ENCODE data around the gene SYNE2. TPM values are rescaled to one million over a fixed set of nuclear protein-coding genes. Genes with fewer than 3 reads are reported as not detected.

Gene SYNE2
- total RNA-seq, 1 experiment from 2014 or later = 48.5 TPM

GRCh38 chr14:64245491-64245890 is 392.7 kb downstream of the SYNE2 start:
- H3K4me1 Mint-ChIP-seq (ENCODE audit: low read depth, unreplicated experiment) = no peaks in the 10 kb centered on the region
- no peaks in the 10 kb centered on the region for H3K36me3 Mint-ChIP-seq (ENCODE audit: insufficient read depth, unreplicated experiment)
- Histone ChIP-seq H3K4me3 (ENCODE audit: low read depth, low read length) (no peak overlapping the region), H3K36me3 (ENCODE audit: control insufficient read depth, insufficient read depth, low read length) (no peaks in the 10 kb centered on the region), H3K4me1 (no peaks in the 10 kb centered on the region), H3K27me3 (replicated peaks; ENCODE audit: control insufficient read depth, insufficient read depth, low read length) (no peaks in the 10 kb centered on the region), H3K9me3 (no peaks in the 10 kb centered on the region)
- ChIA-PET CTCF (no interaction called here), POLR2A (no interaction called here)
- no peak overlapping the region for H3K27ac Mint-ChIP-seq (ENCODE audit: unreplicated experiment)
- no TSS peak for BruUV-seq (replicated peaks)
- intact Hi-C loops (cut with micrococcal nuclease; ENCODE audit: unreplicated experiment) = no loop called here
- H3K27me3 Mint-ChIP-seq (ENCODE audit: insufficient read depth, unreplicated experiment) = peaks cover 4% of the 10 kb centered on the region
- no peak for DNase-seq
- H3K4me3 Mint-ChIP-seq (ENCODE audit: unreplicated experiment) = no peak overlapping the region
- no peaks in the 10 kb centered on the region for H3K9me3 Mint-ChIP-seq (ENCODE audit: unreplicated experiment)
- no peak for TF ChIP-seq CTCF (IDR thresholded peaks at IDR 0.05; ENCODE audit: insufficient read depth in 1 of 2, low read depth in 1 of 2, low read length in 1 of 2, severe bottlenecking in 1 of 2, unreplicated experiment in 1 of 2)

DNA sequence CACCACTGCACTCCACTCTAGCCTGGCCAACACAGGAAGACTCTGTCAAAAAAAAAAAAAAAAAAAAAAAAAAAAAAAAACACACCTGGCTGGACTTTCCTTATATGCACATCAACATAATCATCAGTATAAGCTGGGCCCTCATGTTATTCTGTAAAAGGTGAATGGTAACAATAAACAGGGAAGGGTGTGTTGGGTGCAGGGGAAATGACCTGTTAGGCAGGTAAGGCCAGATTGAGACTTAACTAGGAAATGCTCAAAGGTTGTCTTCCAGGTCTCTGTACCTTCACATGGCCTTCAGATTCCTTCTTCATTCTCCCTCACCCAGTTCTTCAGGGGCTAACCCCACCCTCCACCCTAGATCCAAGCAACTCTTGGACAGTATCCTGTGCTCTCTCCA is 393.9 kb downstream of the SYNE2 start:
- peak overlapping the region; percentile 39 for H3K27ac Mint-ChIP-seq (ENCODE audit: unreplicated experiment)
- TF ChIP-seq CTCF (IDR thresholded peaks at IDR 0.05; ENCODE audit: insufficient read depth in 1 of 2, low read depth in 1 of 2, low read length in 1 of 2, severe bottlenecking in 1 of 2, unreplicated experiment in 1 of 2) = no peak
- BruUV-seq (replicated peaks) = no TSS peak
- no peaks in the 10 kb centered on the region for H3K9me3 ChIP-seq
- H3K4me3 ChIP-seq (ENCODE audit: low read depth, low read length) = no peak overlapping the region
- H3K4me1 Mint-ChIP-seq (ENCODE audit: low read depth, unreplicated experiment) = no peaks in the 10 kb centered on the region
- no peaks in the 10 kb centered on the region for H3K36me3 Mint-ChIP-seq (ENCODE audit: insufficient read depth, unreplicated experiment)
- H3K4me1 ChIP-seq = no peaks in the 10 kb centered on the region
- H3K4me3 Mint-ChIP-seq (ENCODE audit: unreplicated experiment) = no peak overlapping the region
- ChIA-PET POLR2A (no interaction called here), CTCF (interaction anchor here (0.6 kb wide), 1 partner anchor 33 kb away, joined by 5 read pairs; no protein-coding TSS in a partner anchor)
- no peaks in the 10 kb centered on the region for H3K27me3 ChIP-seq (replicated peaks; ENCODE audit: control insufficient read depth, insufficient read depth, low read length)
- intact Hi-C loops (cut with micrococcal nuclease; ENCODE audit: unreplicated experiment) = no loop called here
- no peaks in the 10 kb centered on the region for H3K9me3 Mint-ChIP-seq (ENCODE audit: unreplicated experiment)
- peaks cover 4% of the 10 kb centered on the region for H3K27me3 Mint-ChIP-seq (ENCODE audit: insufficient read depth, unreplicated experiment)
- no peak for DNase-seq
- no peaks in the 10 kb centered on the region for H3K36me3 ChIP-seq (ENCODE audit: control insufficient read depth, insufficient read depth, low read length)

- H3K4me1 Mint-ChIP-seq (ENCODE audit: low read depth, unreplicated experiment) = no peaks in the 10 kb centered on the region
- intact Hi-C loops (cut with micrococcal nuclease; ENCODE audit: unreplicated experiment) = no loop called here
- DNase-seq = no peak
- CTCF ChIA-PET = interaction anchor here (0.6 kb wide), 1 partner anchor 33 kb away, joined by 5 read pairs; no protein-coding TSS in a partner anchor
- H3K27ac Mint-ChIP-seq (ENCODE audit: unreplicated experiment) = no peak overlapping the region
- H3K4me1 ChIP-seq = no peaks in the 10 kb centered on the region
- BruUV-seq (replicated peaks) = no TSS peak
- H3K36me3 ChIP-seq (ENCODE audit: control insufficient read depth, insufficient read depth, low read length) = no peaks in the 10 kb centered on the region
- no peaks in the 10 kb centered on the region for H3K27me3 ChIP-seq (replicated peaks; ENCODE audit: control insufficient read depth, insufficient read depth, low read length)
- H3K9me3 ChIP-seq = no peaks in the 10 kb centered on the region
- no peak for TF ChIP-seq CTCF (IDR thresholded peaks at IDR 0.05; ENCODE audit: insufficient read depth in 1 of 2, low read depth in 1 of 2, low read length in 1 of 2, severe bottlenecking in 1 of 2, unreplicated experiment in 1 of 2)
- H3K4me3 ChIP-seq (ENCODE audit: low read depth, low read length) = no peak overlapping the region
- H3K9me3 Mint-ChIP-seq (ENCODE audit: unreplicated experiment) = no peaks in the 10 kb centered on the region
- H3K36me3 Mint-ChIP-seq (ENCODE audit: insufficient read depth, unreplicated experiment) = no peaks in the 10 kb centered on the region
- peaks cover 4% of the 10 kb centered on the region for H3K27me3 Mint-ChIP-seq (ENCODE audit: insufficient read depth, unreplicated experiment)
- POLR2A ChIA-PET = no interaction called here
- no peak overlapping the region for H3K4me3 Mint-ChIP-seq (ENCODE audit: unreplicated experiment)
These were observed 394.4 kb downstream of the SYNE2 start for GRCh38 chr14:64247195-64247594.

All from Caco-2 (cell line).